Measurements from ENCODE around the gene SPRY4.
"Not testable (repeated sequence)": the region's sequence is repeated elsewhere in the genome, so short reads cannot be mapped to it uniquely, and the experiment has no call there.

The SPRY4 gene

GRCh38 chr5:142324871-142325724 is at the start of gene SPRY4:
TSS of gene SPRY4 (minus strand) at chr5:142325021. CDS start at chr5:142315108, 9,913 bp downstream.
- peak; percentile 93 for DNase-seq (ENCODE audit: extremely low spot score)
- CTCF ChIA-PET: interaction anchor here (0.5 to 1.0 kb wide), 5 partner anchors 98 to 446 kb away, joined by 3 to 4 read pairs (median 3); no protein-coding TSS in a partner anchor
- TF ChIP-seq TARDBP (IDR thresholded peaks at IDR 0.05) (no peak), ZNF384 (IDR thresholded peaks at IDR 0.05) (peak; percentile 89)
- POLR2A ChIA-PET: no interaction called here

- POLR2A ChIA-PET: no interaction called here
- CTCF ChIA-PET: no interaction called here
- no peak for DNase-seq (ENCODE audit: extremely low spot score)
- no peak for TF ChIP-seq SP1 (IDR thresholded peaks at IDR 0.05)
Measured at GRCh38 chr5:142368529-142368928, 43.7 kb upstream of the SPRY4 start.

GRCh38 chr5:142366007-142366406 is 41.2 kb upstream of the SPRY4 start:
- TF ChIP-seq NFRKB (IDR thresholded peaks at IDR 0.05) (no peak), SP1 (IDR thresholded peaks at IDR 0.05) (no peak), ARNT (IDR thresholded peaks at IDR 0.05) (no peak), ZNF384 (IDR thresholded peaks at IDR 0.05) (no peak), HDGF (IDR thresholded peaks at IDR 0.05; ENCODE audit: borderline replicate concordance) (no peak), SUZ12 (IDR thresholded peaks at IDR 0.05) (no peak), FOXM1 (IDR thresholded peaks at IDR 0.05; ENCODE audit: borderline replicate concordance) (no peak), FOXA1 (IDR thresholded peaks at IDR 0.05) (no peak), LEF1 (IDR thresholded peaks at IDR 0.05; ENCODE audit: borderline replicate concordance) (no peak)
- POLR2A ChIA-PET: no interaction called here

GRCh38 chr5:142364251-142365145 is 39.7 kb upstream of the SPRY4 start:
- POLR2A ChIA-PET: no interaction called here
- TF ChIP-seq LEF1 (IDR thresholded peaks at IDR 0.05; ENCODE audit: borderline replicate concordance) (no peak), NFRKB (IDR thresholded peaks at IDR 0.05) (no peak), ARNT (IDR thresholded peaks at IDR 0.05) (no peak), ELF4 (IDR thresholded peaks at IDR 0.05) (no peak), L3MBTL2 (conservative IDR thresholded peaks at IDR 0.05) (no peak), CTBP1 (IDR thresholded peaks at IDR 0.05; ENCODE audit: borderline replicate concordance) (no peak), ZNF384 (IDR thresholded peaks at IDR 0.05) (no peak), HDGF (IDR thresholded peaks at IDR 0.05; ENCODE audit: borderline replicate concordance) (no peak)
- TF ChIP-seq, protein P1, sequence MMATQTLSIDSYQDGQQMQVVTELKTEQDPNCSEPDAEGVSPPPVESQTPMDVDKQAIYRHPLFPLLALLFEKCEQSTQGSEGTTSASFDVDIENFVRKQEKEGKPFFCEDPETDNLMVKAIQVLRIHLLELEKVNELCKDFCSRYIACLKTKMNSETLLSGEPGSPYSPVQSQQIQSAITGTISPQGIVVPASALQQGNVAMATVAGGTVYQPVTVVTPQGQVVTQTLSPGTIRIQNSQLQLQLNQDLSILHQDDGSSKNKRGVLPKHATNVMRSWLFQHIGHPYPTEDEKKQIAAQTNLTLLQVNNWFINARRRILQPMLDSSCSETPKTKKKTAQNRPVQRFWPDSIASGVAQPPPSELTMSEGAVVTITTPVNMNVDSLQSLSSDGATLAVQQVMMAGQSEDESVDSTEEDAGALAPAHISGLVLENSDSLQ (IDR thresholded peaks at IDR 0.05): no peak
- no peak for DNase-seq (ENCODE audit: extremely low spot score)
- CTCF ChIA-PET: no interaction called here

More at GRCh38 chr5:142366007-142366406, 41.2 kb upstream of the SPRY4 start:
- CTCF ChIA-PET: no interaction called here
- no peak for DNase-seq (ENCODE audit: extremely low spot score)

GRCh38 chr5:142363619-142363963 is 38.8 kb upstream of the SPRY4 start:
- ChIA-PET CTCF (no interaction called here), POLR2A (no interaction called here)
- no peak for DNase-seq (ENCODE audit: extremely low spot score)
- TF ChIP-seq ELF4 (IDR thresholded peaks at IDR 0.05) (no peak), SUZ12 (IDR thresholded peaks at IDR 0.05) (no peak), FOXA1 (IDR thresholded peaks at IDR 0.05) (no peak), CTBP1 (IDR thresholded peaks at IDR 0.05; ENCODE audit: borderline replicate concordance) (no peak), SP1 (IDR thresholded peaks at IDR 0.05) (no peak)

DNA sequence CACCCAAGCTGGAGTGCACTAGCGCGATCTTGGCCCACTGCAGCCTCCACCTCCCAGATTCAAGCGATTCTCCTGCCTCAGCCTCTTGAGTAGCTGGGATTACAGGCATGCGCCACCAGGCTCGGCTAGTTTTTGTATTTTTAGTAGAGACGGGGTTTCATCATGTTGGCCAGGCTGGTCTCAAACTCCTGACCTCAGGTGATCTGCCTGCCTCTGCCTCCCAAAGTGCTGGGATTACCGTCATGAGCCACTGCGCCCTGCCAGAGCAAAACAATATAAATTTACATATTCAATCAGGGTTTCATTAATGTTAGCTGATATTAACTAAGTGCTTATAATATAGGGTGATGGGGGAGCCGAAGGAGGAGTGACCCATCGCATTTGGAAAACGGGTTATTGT is 37.4 kb upstream of the SPRY4 start:
- POLR2A ChIA-PET; DNase-seq (ENCODE audit: extremely low spot score): not testable (repeated sequence)
- CTCF ChIA-PET: interaction anchor here (0.9 kb wide), 1 partner anchor 187 kb away, joined by 5 read pairs; no protein-coding TSS in a partner anchor

DNA sequence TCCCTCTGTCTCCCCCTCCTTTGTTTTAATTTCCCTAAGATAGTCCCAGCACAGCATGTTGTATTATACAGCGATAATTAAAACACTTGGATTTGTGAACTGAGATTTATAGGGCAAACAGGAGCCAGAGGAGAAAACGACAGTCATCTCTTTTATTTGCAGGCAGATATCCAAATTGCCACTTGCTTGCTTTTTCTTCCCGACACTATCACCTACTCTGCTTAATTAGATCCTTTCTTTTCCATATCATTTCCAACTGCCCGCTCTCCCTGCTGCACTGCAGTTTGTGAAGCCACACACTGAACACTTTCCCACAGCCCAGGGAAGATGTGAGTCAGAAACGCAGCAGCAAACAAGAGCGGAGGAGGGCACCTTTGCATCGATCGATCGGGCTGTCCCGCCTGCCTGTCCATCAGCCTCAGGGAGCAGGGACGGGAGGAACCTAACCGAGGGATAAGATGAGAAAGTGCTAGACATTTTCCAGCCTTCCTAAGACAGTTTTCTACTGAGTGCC is 35.8 kb upstream of the SPRY4 start:
- no peak for TF ChIP-seq LEF1 (IDR thresholded peaks at IDR 0.05; ENCODE audit: borderline replicate concordance)
- TF ChIP-seq, protein P1 (IDR thresholded peaks at IDR 0.05): peak; percentile 91
- TF ChIP-seq BHLHE40 (IDR thresholded peaks at IDR 0.05; ENCODE audit: borderline replicate concordance): no peak
- DNase-seq (ENCODE audit: extremely low spot score): peak; percentile 43
- POLR2A ChIA-PET: no interaction called here
- CTCF ChIA-PET: no interaction called here

DNA sequence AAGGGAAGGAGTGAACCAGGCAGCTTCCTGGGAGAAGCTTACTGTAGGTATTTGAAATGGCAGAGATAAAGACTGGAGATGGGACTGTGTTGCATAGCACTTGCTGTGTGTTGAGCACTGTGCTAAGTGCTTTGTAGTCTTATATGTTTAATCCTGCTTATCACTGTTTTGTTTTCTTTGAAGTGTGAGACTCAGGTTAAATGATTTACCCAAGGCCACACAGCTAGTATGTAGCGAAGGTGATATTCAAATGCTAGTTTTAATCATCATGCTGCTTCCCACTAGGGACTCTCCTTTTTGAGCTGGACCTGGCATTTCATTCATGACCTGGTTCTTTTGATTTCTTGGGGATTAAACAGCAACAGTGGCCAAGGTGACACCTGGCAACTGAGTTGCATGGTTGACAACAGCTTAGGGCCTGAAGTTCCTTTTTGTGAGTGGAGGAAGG is 35.3 kb upstream of the SPRY4 start:
- ChIA-PET POLR2A (no interaction called here), CTCF (no interaction called here)
- TF ChIP-seq NFRKB (IDR thresholded peaks at IDR 0.05): no peak
- TF ChIP-seq BHLHE40 (IDR thresholded peaks at IDR 0.05; ENCODE audit: borderline replicate concordance): no peak
- TF ChIP-seq HDGF (IDR thresholded peaks at IDR 0.05; ENCODE audit: borderline replicate concordance): no peak
- TF ChIP-seq L3MBTL2 (conservative IDR thresholded peaks at IDR 0.05): no peak
- TF ChIP-seq, protein P1 (IDR thresholded peaks at IDR 0.05): no peak
- TF ChIP-seq SUZ12 (IDR thresholded peaks at IDR 0.05): no peak
- TF ChIP-seq ARNT (IDR thresholded peaks at IDR 0.05): no peak
- no peak for TF ChIP-seq ELF4 (IDR thresholded peaks at IDR 0.05)
- no peak for TF ChIP-seq ZNF384 (IDR thresholded peaks at IDR 0.05)
- TF ChIP-seq FOXA1 (IDR thresholded peaks at IDR 0.05): no peak
- no peak for TF ChIP-seq FOXK2 (IDR thresholded peaks at IDR 0.05)
- TF ChIP-seq TARDBP (IDR thresholded peaks at IDR 0.05): no peak
- no peak for TF ChIP-seq SP1 (IDR thresholded peaks at IDR 0.05)
- no peak for TF ChIP-seq CTBP1 (IDR thresholded peaks at IDR 0.05; ENCODE audit: borderline replicate concordance)
- no peak for TF ChIP-seq LEF1 (IDR thresholded peaks at IDR 0.05; ENCODE audit: borderline replicate concordance)
- TF ChIP-seq FOXM1 (IDR thresholded peaks at IDR 0.05; ENCODE audit: borderline replicate concordance): no peak
- no peak for DNase-seq (ENCODE audit: extremely low spot score)
